Activated naive CD8-positive, alpha-beta T cell (primary cell): ENCODE measurements around the gene OBSL1.

ENCODE experiments used
- H3K27ac Mint-ChIP-seq: one replicate; pipeline ENCODE4 v1.8.0; 2021; ENCODE audit warnings: mixed read lengths
- H3K27me3 Mint-ChIP-seq: one replicate; pipeline ENCODE4 v1.8.0; 2021; ENCODE audit warnings: mixed read lengths
- H3K36me3 Mint-ChIP-seq: one replicate; pipeline ENCODE4 v1.8.0; 2021; ENCODE audit warnings: mixed read lengths
- H3K4me1 Mint-ChIP-seq: one replicate; pipeline ENCODE4 v1.8.0; 2021; ENCODE audit warnings: low read depth, mixed read lengths
- H3K4me3 Mint-ChIP-seq: one replicate; pipeline ENCODE4 v1.8.0; 2021; ENCODE audit warnings: mild to moderate bottlenecking, mixed read lengths
- H3K9me3 Mint-ChIP-seq: one replicate; pipeline ENCODE4 v1.8.0; 2021; ENCODE audit warnings: low read depth, mixed read lengths

Gene OBSL1

GRCh38 chr2:219502618-219503017, 68.7 kb downstream of the OBSL1 start:
- Mint-ChIP-seq H3K27me3 (peaks cover 5% of the 10 kb centered on the region), H3K4me1 (peaks cover 22% of the 10 kb centered on the region), H3K27ac (no peak overlapping the region), H3K4me3 (no peak overlapping the region), H3K36me3 (peaks cover 11% of the 10 kb centered on the region), H3K9me3 (no peaks in the 10 kb centered on the region)

DNA sequence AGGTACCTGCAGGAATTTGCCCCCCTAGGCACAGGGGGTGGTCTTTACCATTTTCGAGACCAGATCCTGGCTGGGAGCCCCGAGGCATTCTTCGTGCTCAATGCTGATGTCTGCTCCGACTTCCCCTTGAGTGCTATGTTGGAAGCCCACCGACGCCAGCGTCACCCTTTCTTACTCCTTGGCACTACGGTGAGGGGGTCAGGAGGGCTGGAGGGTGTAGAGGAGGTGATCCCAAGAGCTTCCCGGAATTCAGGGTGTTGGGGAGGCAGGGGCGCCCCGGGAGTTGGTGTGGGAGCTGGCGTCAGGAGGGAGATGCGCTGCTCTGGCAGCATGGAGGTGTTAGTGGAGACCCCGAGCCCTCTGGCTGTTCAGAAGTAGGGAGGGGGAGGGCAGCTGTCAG, 69.5 kb downstream of the OBSL1 start:
- Mint-ChIP-seq H3K27me3 (peaks cover 8% of the 10 kb centered on the region), H3K4me1 (peaks cover 28% of the 10 kb centered on the region), H3K27ac (no peak overlapping the region), H3K36me3 (peaks cover 11% of the 10 kb centered on the region), H3K4me3 (no peak overlapping the region), H3K9me3 (no peaks in the 10 kb centered on the region)
